Left ventricle myocardium inferior (tissue), 1 donor: ENCODE results near the gene BCHE. TPM values are rescaled to one million over a fixed set of nuclear protein-coding genes. Genes with fewer than 3 reads are reported as not detected.

Source experiments
- DNase-seq: peaks from one replicate; pipeline ENCODE4 v3.0.0-alpha.2; 2020
- H3K27ac ChIP-seq: fragments of 200-600 bp; replicated peaks from 2 replicates; pipeline ENCODE4 v1.8.0; 2021
- H3K27me3 ChIP-seq: fragments of 200-600 bp; 2 replicates; pipeline ENCODE4 v1.8.0; 2021; ENCODE audit warnings: low read depth
- H3K36me3 ChIP-seq: fragments of 200-600 bp; 2 replicates; pipeline ENCODE4 v1.8.0; 2021
- H3K4me1 ChIP-seq: fragments of 200-600 bp; 2 replicates; pipeline ENCODE4 v1.8.0; 2021
- H3K4me3 ChIP-seq: fragments of 200-600 bp; 2 replicates; pipeline ENCODE4 v1.8.0; 2021; ENCODE audit warnings: mild to moderate bottlenecking, moderate library complexity
- H3K9me3 ChIP-seq: fragments of 200-600 bp; replicated peaks from 2 replicates; pipeline ENCODE4 v1.8.0; 2021
- CTCF ChIP-seq: fragments of 200-600 bp; IDR thresholded peaks from 2 replicates; pipeline ENCODE4 v1.8.0; 2021; ENCODE audit warnings: antibody characterized with exemption, mild to moderate bottlenecking, borderline replicate concordance
- intact Hi-C: fragments of 100-400 bp; cut with micrococcal nuclease; formaldehyde crosslinking; loops from one replicate; pipeline ENCODE4 v1.11.0; 2022
- total RNA-seq: library from RNA; stranded (reverse); fragmentation: NEBNext Ultra II Directional; extraction: Animal tissue kit (Norgen Biotek cat#: 25700); gene quantifications from one replicate; pipeline ENCODE4 v1.2.1, GENCODE V29; 2021
- donor health status: DM: no; HTN: yes; CAD: no; lungs with severe emphysema.

BCHE gene
- total RNA-seq, 1 donor from 2014 or later: 2.3 TPM

GRCh38 chr3:165837801-165838200 lies 578 bp upstream of the BCHE start:
- H3K4me1 ChIP-seq: no peaks in the 10 kb centered on the region
- no peak for DNase-seq
- H3K9me3 ChIP-seq: no peaks in the 10 kb centered on the region
- TF ChIP-seq CTCF: no peak
- H3K27ac ChIP-seq: no peak overlapping the region
- H3K36me3 ChIP-seq: no peaks in the 10 kb centered on the region
- H3K4me3 ChIP-seq: peak overlapping the region; percentile 51
- H3K27me3 ChIP-seq: no peaks in the 10 kb centered on the region
- intact Hi-C loops: no loop called here

DNA sequence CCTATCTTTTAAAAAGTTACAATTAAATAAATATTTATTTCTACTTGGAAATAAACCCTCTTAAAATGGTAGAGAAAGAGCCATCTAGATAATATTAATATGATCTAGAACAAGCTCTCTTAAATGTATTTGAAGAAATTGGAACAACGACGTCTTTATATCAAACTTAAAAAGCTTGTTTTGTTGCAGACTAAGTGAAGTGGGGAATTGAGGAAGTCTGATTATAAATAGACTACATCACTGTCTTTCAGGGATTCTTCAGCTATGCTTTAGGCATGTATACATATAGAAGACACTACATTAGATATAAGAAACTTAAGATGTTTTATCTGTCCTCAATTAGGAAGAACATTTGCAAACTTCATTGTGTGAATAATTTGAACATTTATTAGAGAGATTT lies 1.8 kb downstream of the BCHE start:
- Histone ChIP-seq H3K27ac (no peak overlapping the region), H3K4me1 (no peaks in the 10 kb centered on the region), H3K4me3 (peak overlapping the region; percentile 51), H3K9me3 (no peaks in the 10 kb centered on the region), H3K27me3 (no peaks in the 10 kb centered on the region), H3K36me3 (no peaks in the 10 kb centered on the region)
- no peak for TF ChIP-seq CTCF
- no peak for DNase-seq
- intact Hi-C loops: no loop called here

GRCh38 chr3:165830746-165831145 lies 6.5 kb downstream of the BCHE start:
- intact Hi-C loops: no loop called here
- no peak for DNase-seq
- Histone ChIP-seq H3K36me3 (no peaks in the 10 kb centered on the region), H3K27me3 (no peaks in the 10 kb centered on the region), H3K9me3 (no peaks in the 10 kb centered on the region), H3K4me1 (no peaks in the 10 kb centered on the region), H3K27ac (no peak overlapping the region), H3K4me3 (no peak overlapping the region)
- TF ChIP-seq CTCF: no peak

DNA sequence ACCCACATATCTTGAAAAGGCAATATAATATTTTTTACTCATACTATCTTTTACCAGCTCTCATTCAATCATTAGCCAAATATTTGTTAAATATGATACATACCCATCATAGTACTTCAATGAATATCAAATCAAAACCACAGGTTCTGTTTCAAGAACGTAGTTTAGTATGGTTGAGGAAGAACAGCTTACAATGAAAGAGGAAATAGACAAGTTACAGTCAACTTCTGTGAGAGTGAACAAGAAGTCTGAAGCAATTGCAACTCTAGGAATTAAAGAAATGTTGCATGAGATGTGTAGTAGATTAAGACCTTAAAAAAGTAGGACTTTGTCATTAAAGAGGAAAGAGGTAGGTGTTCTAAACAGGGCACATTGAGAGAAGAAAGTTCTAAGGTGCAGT lies 9.3 kb downstream of the BCHE start:
- Histone ChIP-seq H3K9me3 (peaks cover 19% of the 10 kb centered on the region), H3K4me1 (no peaks in the 10 kb centered on the region), H3K27me3 (no peaks in the 10 kb centered on the region), H3K27ac (no peak overlapping the region), H3K36me3 (no peaks in the 10 kb centered on the region), H3K4me3 (no peak overlapping the region)
- intact Hi-C loops: no loop called here
- DNase-seq: no peak
- TF ChIP-seq CTCF: no peak

DNA sequence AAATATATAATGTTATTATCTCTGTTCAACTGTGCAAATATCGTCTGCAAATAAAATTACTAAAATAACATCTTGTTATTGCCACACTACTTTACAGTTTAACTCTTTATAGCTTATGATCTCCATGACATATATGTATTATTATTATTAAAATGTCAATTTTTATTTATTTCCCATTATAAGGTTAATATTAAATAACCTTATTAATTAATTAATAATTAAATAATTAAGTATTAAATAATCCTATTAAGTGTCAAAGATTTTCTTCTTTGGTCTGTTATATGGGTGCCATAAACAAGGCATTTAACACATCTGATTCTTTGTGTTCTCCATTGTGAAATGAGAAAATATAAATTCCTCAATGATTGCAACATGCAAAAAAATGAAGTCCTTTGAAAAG lies 10.0 kb downstream of the BCHE start:
- TF ChIP-seq CTCF: no peak
- intact Hi-C loops: no loop called here
- Histone ChIP-seq H3K4me1 (no peaks in the 10 kb centered on the region), H3K27me3 (no peaks in the 10 kb centered on the region), H3K36me3 (no peaks in the 10 kb centered on the region), H3K27ac (no peak overlapping the region), H3K9me3 (peaks cover 19% of the 10 kb centered on the region), H3K4me3 (no peak overlapping the region)
- no peak for DNase-seq

GRCh38 chr3:165820671-165821123 lies 16.5 kb downstream of the BCHE start:
- Histone ChIP-seq H3K4me1 (no peaks in the 10 kb centered on the region), H3K27ac (no peak overlapping the region), H3K4me3 (no peak overlapping the region), H3K9me3 (peaks cover 19% of the 10 kb centered on the region), H3K36me3 (no peaks in the 10 kb centered on the region), H3K27me3 (no peaks in the 10 kb centered on the region)
- no peak for DNase-seq
- intact Hi-C loops: no loop called here
- no peak for TF ChIP-seq CTCF
